Measurements from ENCODE around the gene NAGS.

- TF ChIP-seq POLR2A (IDR thresholded peaks at IDR 0.05) (no peak), CTCF (IDR thresholded peaks at IDR 0.05) (no peak)
Observed at GRCh38 chr17:44049294-44050060, 45.1 kb downstream of the NAGS start.
